ENCODE measurements around the gene ARHGEF7. TPM values are rescaled to one million over a fixed set of nuclear protein-coding genes. Genes with fewer than 3 reads are reported as not detected.

Gene ARHGEF7
- polyA plus RNA-seq, 4 donors = 57.2 to 93.8 (median 69.8) TPM

DNA sequence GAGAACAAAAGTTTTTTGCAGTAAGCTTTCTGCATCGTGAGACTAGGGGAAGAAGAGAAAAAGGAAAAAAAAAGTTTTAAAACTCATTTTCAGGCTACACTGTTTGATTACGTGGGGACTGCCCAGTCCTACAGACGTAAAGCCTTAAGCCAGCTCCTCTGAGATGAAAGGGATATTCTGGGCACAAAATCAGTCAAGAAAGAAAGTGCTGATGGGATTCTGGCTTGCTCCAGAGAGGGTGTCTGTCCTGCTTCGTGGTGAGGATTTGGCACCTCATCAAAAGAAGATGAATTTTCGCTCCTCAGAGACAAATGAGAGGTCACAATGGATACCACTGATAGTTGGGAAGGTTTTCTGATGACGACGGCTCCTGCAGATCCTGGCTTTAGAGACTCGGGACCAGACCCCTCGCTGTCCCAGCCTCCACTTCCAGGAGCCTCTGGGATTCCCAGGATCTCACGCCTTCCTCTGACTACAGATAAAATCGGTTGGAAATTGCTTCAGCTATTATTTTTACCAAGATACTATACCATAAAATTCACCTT, 215.0 kb downstream of the ARHGEF7 start:
- no peak for DNase-seq (ENCODE audit: low read depth in 4 of 4, low spot score in 2 of 4)

- no peak for DNase-seq (ENCODE audit: low read depth in 4 of 4, low spot score in 2 of 4)
Observed at GRCh38 chr13:111335298-111335697, 220.2 kb downstream of the ARHGEF7 start.

- DNase-seq (ENCODE audit: low read depth in 4 of 4, low spot score in 2 of 4) = no peak
Observed at GRCh38 chr13:111336666-111337065, 221.6 kb downstream of the ARHGEF7 start.

DNA sequence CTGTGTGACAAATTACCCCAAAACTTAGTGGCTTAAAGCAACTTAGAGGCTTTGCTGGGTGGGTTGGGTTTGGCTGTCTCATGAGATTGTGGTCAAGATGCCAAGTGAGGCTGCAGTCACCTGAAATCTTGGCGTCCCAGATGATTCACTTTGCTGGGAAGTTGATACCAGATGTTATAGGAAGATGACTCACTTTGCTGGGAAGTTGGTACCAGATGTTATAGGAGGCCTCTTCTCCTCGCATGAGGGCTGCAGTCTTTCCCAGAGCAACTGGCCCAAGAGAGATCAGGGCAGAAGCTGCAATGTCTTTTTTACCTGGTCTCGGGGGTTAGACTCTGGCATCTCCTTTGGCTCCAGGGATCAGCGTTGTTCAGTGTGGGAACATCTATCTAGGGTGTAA, 222.1 kb downstream of the ARHGEF7 start:
- DNase-seq (ENCODE audit: low read depth in 4 of 4, low spot score in 2 of 4) = no peak

DNA sequence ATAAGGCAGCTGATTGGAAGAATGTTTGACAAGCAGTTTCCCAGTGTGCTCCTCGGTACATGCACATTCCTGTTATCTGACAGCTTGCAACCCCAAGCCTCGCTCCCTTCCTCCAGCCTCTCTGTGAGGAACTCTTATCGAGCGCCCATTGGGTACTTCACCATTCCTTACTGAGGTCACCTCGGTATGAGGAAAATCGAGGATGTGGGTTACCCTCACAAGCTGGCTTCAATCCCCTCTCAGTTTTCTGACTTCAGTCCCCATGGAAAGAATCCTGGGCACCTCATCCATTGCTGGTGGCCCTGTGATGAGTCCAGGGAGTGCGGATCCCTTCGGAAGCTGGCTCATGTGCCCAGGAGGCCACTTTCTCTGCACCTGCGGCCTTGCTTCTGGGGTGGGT, 222.6 kb downstream of the ARHGEF7 start:
- DNase-seq (ENCODE audit: low read depth in 4 of 4, low spot score in 2 of 4) = no peak

- no peak for DNase-seq (ENCODE audit: low read depth in 4 of 4, low spot score in 2 of 4)
Observed at GRCh38 chr13:111338841-111339240, 223.7 kb downstream of the ARHGEF7 start.

DNA sequence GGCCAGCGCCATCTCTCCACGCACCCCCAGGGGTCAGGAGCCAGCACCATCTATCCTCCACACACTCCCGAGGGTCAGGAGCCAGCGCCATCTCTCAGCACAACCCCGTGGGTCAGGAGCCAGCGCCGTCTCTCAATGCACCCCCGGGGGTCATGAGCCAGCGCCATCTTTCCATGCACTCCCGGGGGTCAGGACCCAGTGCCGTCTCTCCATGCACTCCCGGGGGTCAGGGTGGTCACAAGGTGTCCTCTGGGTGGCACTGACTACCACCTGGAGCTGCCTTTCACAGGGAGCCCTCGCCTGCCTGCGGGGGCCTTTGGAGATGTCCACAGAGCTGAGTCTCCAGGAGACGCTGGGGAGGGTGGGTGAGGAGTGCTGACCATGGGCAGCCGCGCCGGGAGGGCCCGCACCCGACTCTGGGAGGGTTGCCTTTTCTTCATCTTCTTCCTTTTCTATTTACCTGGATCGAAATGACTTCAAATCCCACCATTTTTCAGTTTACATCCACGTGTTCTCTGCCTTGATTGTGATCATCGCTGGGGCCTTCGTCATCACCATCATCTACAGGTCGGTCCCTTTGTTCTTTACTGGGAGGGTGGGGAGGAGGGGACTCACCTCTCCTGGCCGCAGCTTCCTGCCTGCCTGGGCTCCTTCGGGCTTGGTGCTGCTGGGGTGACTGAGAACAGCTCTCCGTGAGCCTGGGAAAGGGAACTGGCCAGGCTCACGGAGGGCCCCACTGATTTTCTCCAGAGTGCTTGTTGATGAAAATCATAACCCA, 224.4 kb downstream of the ARHGEF7 start:
- DNase-seq (ENCODE audit: low read depth in 4 of 4, low spot score in 2 of 4) = no peak

DNA sequence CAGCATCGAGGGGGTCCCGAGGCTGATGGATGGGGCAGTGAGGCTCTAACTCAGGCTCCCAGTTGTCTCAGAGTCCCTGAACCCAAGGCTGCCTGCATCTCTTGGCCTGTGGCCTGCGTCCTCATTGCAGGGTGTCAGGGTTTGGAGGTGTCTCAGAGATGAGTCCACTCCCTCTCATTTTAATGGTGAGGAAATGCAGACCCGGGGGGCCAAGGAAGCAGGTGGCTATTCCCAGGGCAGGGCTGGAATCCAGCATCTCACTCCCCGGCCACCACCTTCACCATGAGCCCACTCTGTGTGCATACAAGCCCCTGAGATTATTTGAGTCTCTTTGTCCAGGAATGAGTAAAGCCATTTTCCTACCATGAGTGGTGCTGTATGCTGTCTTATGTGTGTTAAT, 226.8 kb downstream of the ARHGEF7 start:
- no peak for DNase-seq (ENCODE audit: low read depth in 4 of 4, low spot score in 2 of 4)

- no peak for DNase-seq (ENCODE audit: low read depth in 4 of 4, low spot score in 2 of 4)
Observed at GRCh38 chr13:111342721-111343120, 227.6 kb downstream of the ARHGEF7 start.

GRCh38 chr13:111343186-111343805, 228.2 kb downstream of the ARHGEF7 start:
- DNase-seq (ENCODE audit: low read depth in 4 of 4, low spot score in 2 of 4) = no peak

DNA sequence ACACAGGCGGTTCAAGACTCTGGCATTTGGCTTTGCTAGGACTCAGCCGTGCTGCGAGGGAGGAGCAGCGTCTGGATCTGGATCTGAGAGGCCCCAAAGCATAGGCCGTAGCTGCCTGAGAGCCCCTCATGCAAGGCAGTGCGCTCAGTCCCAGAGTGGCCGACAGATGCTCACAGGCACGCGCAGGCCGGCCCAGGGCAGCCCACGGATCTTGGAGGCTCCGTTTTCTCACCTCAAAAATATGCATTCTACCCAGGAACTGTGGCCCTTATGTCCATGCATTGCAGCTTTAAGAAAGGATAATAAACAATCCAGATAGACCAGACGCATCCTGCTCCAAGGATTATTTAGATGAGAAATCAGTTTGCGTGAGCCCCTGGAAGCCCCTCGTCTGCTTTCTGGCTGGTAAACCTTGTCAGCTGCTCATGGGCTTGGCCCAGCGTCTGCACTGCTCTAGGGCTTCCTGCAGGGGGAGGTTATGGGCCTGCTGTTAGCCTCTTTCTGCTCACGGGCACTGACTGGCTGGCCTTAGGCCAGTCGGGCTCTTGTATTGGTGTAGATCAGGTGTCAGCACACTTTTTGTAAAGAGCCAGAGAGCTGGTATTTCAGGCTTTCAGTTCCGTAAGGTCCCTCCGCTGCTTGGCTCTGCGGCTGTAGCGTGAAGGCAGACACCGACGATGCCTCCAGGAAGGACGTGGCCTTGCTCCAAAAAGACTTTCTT, 229.5 kb downstream of the ARHGEF7 start:
- DNase-seq (ENCODE audit: low read depth in 4 of 4, low spot score in 2 of 4) = peak in 3 of 4 donors; percentile 7 to 37 (median 16)

GRCh38 chr13:111345682-111346081, 230.6 kb downstream of the ARHGEF7 start:
- no peak for DNase-seq (ENCODE audit: low read depth in 4 of 4, low spot score in 2 of 4)

- DNase-seq (ENCODE audit: low read depth in 4 of 4, low spot score in 2 of 4) = no peak
Observed at GRCh38 chr13:111346101-111346680, 231.1 kb downstream of the ARHGEF7 start.

- no peak for DNase-seq (ENCODE audit: low read depth in 4 of 4, low spot score in 2 of 4)
Observed at GRCh38 chr13:111347438-111347837, 232.3 kb downstream of the ARHGEF7 start.

DNA sequence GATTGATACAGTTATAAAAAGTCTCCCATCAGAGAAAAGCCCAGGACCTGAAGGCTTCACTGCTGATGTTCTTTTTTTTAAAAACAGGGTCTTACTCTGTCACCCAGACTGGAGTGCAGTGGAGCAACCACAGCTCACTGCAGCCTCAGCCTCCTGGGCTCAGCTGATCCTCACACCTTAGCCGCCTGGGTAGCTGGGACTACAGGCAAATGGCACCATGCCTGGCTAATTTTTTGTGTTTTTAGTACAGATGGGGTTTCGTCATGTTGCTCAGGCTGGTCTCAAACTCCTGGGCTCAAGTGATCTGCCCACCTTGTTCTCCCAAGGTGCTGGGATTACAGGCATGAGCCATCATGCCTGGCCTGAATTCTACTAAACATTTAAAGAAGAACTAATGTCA, 238.4 kb downstream of the ARHGEF7 start:
- DNase-seq (ENCODE audit: low read depth in 4 of 4, low spot score in 2 of 4) = no peak

GRCh38 chr13:111354789-111355188, 239.7 kb downstream of the ARHGEF7 start:
- no peak for DNase-seq (ENCODE audit: low read depth in 4 of 4, low spot score in 2 of 4)

Other genes with a start within 250 kb of the ARHGEF7 start
- gene ANKRD10, start 200.2 kb upstream of the ARHGEF7 start, polyA plus RNA-seq (ENCODE audit: insufficient read length in 4 of 4) = 100 to 1,000 TPM; 177 to 436 (median 288) TPM
- under 1 TPM; 0.48 to 0.71 (median 0.64) TPM for gene TEX29, start 205.3 kb downstream of the ARHGEF7 start, polyA plus RNA-seq (ENCODE audit: insufficient read length in 4 of 4)